T-helper 1 cell (primary cell): ENCODE data around the gene CAP2.
"Not testable (repeated sequence)": the region's sequence is repeated elsewhere in the genome, so short reads cannot be mapped to it uniquely, and the experiment has no call there.

Experiments
- DNase-seq, 5 donors: peaks; one replicate each; pipeline ENCODE4 v3.0.0-alpha.2; 2012 to 2020

CAP2 gene

DNA sequence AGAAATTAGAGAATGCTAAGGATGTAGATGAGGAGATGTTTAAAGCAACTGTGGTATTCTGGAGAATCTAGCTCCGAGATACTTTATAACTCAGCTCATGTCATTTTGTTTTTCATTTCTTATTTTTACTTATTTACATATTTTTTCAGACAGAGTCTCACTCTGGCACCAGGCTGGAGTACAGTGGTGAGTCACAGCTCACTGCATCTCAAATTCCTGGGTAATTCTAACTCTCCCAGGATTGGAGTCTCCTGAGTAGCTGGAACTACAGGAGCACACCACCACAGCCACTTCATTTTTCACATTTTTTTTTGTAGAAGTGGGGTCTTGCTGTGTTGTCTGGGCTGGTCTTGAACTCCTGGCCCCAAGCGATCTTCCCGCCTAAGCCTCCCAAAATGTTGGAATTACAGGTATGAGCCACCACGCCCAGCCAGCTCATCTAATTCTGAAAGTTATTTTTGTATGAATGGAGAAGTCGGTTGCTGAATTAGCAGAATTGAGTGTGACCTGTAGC, 112.4 kb downstream of the CAP2 start:
- no peak for DNase-seq

DNA sequence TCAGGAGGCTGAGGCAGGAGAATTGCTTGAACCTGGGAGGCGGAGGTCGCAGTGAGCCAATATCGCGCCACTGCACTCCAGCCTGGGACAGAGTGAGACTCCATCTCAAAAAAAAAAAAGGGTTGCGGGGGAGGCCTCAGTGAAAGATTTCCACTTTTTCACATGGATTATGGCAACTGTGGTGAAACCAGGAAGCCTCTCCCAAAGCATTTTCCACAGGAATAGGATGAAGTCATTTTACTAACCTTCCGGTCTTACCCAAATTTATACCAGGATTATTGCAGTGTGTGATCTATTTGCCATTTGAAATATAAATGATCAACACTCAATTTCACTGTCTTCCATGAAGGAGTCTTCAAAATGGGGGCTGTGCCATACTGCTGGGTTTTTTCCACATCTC, 113.1 kb downstream of the CAP2 start:
- DNase-seq: no peak

DNA sequence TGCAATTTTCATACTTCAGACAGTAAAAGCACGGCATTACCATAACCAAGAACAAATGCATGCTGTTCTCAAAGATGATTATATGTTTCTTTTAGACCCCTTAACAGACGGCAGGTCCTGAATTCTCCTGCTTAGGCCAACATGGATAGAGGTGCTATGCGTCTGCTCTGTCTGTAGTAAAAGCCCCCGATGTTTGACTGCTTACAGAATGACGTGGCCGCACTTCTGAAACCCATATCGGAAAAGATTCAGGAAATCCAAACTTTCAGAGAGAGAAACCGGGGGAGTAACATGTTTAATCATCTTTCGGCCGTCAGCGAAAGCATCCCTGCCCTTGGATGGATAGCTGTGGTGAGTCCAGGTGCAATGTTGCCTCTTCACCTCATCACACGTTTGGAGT, 113.6 kb downstream of the CAP2 start:
- DNase-seq: no peak

DNA sequence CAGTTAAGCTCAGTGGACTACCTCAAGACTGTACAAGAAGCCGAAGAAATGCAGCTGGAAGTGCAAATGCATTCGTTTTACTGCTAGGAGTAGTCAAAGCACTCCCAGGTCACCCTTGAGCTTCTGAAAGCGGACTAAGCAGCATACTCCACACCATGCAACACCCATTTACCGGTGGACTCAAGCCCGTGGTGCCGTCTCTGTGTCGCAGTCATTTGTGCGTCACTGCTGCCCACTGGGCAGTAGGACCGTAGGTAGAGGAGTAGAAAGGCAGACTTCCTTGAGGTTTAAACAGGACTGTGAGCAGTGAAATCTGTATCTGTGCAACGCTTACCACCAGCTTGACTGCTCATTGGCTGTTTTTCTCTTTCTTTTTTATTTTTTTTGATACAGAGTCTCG, 117.7 kb downstream of the CAP2 start:
- DNase-seq: no peak

DNA sequence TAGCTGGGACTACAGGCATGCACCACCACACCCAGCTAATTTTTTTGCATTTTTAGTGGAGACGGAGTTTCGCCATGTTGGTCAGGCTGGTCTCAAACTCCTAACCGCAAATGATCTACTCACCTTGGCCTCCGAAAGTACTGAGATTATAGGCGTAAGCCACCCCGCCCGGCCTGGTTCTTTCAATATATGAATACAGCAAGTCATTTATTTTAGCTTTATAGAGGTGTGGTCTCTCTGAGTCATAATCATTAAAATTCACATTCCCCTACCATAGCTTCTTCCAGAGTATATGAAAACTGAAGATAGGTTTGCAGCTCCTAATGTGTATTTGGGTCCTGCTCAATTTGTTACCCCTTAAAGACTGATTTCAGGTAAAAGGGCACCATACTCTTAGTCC, 118.2 kb downstream of the CAP2 start:
- no peak for DNase-seq

DNA sequence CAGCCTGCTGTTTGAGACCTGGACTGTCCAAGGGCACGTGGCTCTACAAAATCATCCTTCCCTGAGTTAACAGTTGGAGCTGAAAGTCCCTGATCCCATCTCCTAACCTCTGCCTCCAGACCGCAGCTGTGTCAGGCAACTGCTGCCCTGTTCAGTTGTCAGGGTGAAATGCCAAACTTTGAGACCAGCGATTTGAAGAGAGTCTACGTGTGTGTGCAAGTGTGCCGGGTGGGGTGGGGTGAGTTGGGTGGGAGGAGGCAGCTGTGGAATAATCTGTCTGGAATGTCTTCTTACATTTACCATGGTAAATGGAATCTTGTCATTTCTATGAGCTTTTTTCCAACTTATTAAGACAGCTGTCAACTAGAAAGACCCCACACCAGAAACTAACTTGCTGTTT, 125.7 kb downstream of the CAP2 start:
- DNase-seq: no peak

DNA sequence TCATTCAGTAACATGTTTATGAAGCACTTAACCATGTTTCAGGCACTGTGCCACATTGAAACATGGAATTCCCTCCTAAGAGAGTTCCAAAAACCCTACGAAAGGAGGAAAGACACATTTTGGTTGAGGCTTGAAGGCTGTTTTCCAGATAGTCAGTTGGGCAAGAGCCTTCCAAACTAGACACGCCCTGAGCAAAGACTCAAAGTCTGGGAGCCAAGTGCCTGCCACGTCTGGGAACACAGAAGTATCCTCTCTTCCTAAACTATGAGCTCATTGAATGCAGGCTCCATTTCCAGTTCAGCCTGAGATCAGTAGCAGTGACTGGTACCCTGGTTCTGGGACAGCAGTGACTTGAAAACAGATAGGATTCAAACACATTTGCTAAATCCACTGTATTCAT, 132.2 kb downstream of the CAP2 start:
- no peak for DNase-seq

DNA sequence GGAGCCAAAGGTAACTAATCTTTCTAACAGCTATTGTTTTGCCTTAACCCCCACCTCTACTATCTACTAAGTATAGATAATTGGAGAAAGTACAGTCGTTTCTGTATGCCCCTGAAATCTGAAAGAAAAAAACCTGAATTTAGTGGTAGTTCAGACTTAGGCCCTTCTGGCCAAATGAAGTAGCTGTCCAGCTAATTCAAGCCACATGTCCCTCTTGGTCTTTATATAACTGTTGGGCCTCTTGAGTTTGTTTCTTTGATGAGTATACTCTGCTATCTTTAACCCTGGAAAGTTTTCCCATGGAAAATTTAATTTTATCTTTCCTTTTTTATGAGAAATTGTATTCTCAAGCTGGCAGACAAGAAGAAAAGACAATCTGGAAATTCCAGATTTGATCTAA, 133.7 kb downstream of the CAP2 start:
- DNase-seq: no peak

DNA sequence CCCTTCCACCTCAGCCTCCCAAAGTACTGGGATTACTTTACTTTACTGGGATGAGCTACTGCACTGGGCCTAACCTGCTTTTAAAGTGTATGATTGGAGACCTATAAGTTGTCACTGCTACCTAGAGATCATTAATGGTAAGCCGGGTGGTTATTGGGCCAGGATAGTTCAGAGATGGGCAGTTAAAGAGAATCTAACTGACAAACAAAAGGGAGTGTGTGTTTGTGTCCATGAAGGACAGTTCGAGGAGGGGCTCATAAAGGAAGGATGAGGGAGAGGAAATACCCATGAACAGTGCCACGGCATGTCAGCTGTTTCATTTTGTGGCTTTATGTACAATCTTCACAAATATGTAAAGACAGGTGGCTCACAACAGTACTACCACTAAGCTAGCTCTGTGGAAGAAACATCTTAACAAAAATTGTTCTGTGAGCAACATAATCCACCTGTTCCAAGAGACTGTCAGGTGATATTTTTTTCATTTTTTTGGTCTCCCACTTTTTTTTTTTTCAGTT, 137.0 kb downstream of the CAP2 start:
- DNase-seq: no peak

DNA sequence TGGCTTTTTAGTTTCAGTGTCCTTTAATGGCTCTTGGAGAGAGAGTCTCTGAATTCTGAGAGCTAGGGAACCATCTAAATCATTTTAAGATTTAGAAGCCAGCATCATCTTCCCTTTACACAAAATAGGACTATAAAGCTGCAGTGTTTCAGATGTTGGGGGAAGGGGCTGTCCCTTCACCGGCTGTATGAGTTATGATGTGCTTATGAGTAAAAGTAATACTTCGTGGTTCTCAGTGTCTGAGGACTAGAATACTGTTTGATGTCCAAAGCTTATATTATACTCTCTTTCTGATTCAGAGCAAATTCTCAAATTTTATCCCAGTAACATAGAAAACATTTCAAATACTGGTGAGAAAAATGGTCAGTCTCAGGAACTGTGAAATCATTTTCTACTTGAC, 143.2 kb downstream of the CAP2 start:
- DNase-seq: no peak

DNA sequence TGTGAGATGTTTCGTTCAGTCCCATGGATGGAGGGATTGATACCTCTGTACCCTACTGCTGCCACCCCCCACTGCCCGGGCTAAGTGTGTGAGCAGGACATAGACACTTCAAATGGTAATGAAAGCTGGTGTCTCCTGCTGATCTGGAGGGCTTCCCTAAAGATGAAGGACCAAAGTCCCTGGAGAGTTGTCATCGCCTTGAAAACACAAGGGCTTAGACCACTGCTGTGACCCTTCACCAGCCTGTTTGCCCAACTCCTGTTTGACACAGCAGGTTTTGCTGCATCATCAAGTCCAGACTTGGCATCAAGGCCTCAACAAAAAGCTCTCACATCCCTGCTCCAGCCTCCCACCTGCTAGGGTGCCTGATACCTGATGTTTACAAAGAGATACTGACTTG, 148.8 kb downstream of the CAP2 start:
- DNase-seq: no peak

DNA sequence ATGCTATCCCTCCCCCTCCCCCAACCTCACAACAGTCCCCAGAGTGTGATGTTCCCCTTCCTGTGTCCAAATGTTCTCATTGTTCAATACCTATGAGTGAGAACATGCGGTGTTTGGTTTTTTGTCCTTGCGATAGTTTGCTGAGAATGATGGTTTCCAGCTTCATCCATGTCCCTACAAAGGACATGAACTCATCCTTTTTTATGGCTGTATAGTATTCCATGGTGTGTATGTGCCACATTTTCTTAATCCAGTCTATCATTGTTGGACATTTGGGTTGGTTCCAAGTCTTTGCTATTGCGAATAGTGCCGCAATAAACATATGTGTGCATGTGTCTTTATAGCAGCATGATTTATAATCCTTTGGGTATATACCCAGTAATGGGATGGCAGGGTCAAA, 152.3 kb downstream of the CAP2 start:
- DNase-seq: not testable (repeated sequence)

DNA sequence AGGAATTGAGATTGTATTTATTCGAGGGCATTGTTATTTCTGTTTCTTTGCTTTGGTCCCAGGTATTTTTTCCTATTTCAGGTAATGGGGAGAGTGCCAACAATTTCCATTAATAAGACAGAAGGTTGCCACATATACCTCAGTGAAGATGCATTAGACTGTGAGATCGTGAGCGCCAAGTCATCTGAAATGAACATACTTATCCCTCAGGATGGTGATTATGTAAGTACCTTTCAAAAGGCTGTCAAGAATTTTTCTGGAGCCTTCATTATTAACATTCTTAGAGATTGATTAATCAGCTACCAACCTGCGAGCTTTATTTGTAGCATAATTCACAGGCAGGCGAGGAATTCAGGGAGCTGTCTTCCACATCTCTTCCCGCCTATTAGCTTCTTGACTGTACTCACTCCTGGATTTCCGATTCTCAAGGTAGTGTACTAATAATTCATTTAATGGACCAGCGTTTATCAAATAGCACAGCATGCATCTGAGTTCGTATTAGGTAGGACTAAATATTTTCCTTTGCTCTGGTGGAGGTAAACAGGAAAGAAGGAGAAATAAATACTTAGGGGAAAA, 158.1 kb downstream of the CAP2 start:
- DNase-seq: no peak

DNA sequence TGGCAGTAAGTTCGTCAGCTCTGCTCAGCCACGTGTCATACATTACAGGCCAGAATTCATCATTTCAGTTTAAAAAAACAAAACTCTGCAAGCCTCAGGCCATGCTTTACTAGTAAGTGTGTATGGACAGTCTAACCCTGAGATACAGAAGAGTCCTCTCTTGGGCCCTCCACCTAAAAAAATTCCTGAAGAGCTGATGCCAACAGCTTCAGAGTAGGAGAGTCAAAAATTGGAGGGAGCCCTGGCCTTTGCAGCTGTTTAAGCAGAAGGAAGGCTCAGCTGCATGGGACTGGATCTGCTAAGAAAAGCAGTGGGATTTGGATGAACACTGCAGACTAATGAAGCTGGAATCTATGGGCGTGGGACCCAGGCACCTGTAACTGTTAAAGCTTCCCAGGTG, 159.5 kb downstream of the CAP2 start:
- DNase-seq: no peak

DNA sequence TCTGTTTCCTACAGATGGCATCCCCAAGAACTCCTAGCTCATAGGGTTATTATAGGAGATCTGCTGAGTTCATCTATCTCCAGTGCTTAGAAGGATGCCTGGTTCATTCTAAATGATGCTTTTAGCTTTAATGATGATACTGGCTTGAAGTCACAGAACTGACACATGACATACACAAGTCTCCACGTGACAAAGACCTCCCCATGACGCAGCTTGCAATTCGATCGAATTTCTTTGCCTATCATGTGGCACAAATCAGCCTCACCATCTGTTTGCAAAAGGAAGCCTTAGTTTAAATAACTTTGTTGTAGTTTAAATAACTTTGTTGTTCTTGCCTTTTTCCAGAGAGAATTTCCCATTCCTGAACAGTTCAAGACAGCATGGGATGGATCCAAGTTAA, 162.6 kb downstream of the CAP2 start:
- DNase-seq: no peak

DNA sequence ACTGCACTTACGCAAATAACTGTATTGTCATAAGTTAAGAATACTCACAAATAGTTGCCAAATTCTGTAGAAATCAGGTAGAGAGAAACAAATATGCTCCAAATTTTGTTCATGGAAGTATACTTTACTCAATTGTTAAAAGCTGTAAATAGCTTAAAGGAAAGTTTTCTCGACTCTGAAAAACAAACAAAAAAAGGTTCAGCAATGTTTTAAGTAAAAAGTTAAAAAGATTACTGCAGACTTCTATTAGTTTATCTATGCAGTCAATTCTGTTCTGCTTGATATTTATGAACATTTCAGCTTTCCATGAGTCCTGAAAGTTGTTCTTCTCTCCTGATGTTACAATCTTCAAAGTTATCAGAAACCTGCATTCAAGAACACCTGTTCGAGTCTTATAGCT, 169.2 kb downstream of the CAP2 start:
- DNase-seq: no peak

DNA sequence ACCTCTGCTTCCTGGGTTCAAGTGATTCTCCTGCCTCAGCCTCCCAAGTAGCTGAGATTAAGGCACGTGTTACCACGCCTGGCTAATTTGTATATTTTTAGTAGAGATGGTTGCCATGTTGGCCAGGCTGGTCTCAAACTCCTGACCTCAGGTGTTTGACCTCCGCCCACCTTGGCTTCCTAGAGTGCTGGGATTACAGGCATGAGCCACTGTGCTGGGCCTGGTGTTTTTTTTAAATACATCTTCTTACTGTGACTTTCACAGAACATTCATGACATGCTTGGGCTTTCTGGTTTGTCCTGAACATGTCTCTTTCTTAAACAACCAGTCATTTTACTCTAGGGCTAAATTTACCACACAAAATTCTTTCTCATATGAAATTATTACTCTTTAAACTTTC, 172.0 kb downstream of the CAP2 start:
- no peak for DNase-seq

DNA sequence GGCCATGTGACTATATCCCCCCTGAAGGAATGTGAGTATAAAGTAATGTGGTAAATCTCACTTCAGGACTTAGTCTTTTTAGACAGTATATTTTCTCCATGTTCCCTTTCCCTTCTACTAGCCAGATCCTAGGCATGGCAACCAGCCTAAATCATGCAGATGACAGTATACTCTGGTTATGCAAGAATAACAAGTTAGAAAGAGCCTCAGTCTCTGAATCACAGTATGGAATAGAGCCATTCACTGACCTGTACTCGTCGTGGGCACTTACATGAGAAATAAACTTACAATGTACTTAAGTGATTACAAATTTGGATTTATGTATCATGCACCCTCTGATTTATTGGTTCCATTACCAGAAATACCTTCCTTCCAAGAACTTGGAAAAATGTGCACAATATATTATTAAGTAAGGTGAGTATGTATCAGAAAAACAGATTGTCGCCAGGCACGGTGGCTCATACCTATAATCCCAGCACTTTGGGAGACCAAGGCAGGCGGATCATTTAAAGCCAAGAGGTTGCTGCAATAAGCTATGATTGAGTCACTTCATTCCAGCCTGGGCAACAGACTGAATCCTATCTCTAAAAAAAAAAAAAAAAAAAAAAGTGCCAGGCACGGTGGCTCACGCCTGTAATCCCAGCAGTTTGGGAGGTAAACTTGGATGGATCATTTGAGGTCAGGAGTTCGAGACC, 181.6 kb downstream of the CAP2 start:
- DNase-seq: no peak

DNA sequence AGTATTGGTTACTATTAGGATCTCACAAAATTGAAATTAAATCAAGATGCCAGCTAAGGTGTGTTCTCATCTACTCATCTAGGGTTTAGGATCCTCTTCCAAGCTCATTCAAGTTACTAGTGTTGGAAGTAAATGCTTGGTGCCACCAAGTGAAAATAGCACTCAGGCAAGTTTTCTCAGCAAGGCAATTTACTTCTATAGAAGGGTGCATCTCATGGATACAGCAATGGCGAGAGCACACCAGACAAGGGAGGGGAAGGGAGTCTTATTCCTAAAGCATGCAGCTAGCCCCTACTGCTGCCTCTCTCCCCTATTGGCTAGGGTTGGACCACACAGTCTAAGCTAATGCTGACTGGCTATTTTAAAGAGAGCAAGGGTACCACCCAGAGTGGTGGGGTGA, 183.7 kb downstream of the CAP2 start:
- DNase-seq: no peak

DNA sequence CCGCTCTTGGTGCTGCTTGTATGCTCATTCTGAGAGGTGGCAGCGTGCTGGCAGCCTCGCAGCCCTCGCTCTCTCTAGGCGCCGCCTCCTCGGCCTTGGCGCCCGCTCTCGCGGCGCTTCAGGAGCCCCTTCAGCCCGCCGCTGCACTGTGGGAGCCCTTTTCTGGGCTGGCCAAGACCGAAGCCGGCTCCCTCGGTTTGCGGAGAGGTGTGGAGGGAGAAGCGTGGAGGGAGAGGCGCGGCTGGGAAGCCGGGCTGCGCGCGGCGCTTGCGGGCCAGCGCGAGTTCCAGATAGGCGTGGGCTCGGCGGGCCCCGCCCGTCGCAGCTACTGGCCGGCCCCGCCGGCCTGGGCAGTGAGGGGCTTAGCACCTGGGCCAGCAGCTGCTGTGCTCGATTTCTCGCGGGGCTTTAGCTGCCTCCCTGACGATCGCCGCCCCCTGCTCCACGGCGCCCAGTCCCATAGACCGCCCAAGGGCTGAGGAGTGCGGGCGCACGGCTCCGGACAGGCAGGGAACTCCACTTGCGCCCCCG, 187.2 kb downstream of the CAP2 start:
- DNase-seq: peak in 1 of 5 donors; percentile 20

DNA sequence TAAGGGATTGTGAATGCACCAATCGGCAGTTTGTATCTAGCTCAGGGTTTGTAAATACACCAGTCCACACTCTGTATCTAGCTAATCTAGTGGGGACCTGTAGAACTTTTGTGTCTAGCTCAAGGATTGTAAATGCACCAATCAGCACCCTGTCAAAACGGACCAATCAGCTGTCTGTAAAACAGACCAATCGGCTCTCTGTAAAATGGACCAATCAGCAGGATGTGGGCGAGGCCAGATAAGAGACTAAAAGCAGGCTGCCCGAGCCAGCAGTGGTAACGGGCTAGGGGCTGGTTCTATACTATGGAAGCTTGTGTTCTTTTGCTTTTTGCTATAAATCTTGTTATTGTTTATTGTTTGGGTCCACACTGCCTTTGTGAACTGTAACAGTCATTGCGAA, 187.9 kb downstream of the CAP2 start:
- not testable (repeated sequence) for DNase-seq

DNA sequence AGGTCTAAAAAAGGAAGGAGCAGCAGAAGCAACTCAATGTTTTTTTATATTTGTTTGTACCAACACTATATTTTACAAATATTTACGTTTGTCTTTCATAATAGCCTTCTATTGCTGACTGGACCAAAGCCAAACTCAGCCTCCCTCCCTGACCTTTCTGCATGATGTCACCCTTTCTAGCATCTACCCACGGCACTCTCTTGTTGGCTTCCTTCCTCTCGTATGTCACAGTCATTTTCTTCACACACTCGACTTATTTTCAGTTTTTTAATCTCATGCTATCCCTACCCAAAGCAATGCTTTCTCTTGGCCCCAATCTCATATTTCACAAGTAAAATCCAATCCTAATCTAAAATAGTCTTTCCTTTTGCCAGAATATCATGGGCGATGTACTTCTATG, 190.4 kb downstream of the CAP2 start:
- DNase-seq: no peak

DNA sequence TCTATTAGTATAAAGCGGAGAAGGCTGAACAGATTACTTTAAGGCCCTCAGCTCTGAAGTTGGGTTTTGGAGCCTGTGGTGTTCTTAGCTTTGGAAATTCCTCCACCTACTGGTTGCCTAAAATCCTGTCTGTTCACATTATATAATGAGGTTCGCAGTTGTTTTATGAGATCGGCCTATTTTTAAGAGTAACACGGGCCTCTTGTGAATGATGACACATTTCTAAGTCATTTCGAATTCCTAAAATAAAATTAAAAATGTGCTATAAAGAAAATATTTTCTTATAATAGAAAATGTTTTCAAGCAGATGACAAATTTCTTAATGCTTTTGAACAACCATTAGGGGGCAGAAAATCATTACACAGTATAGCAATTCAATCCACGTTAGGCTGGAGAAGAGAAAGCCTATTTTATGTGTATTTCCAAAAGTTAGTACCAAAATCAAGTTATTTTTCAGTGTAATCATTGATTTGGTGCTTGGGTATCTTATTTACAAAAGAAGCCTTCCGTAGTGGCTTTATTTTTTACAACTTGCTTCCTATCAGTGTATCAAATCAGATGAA, 190.9 kb downstream of the CAP2 start:
- peak in 1 of 5 donors; percentile 35 for DNase-seq
